ENCODE data around the gene PRSS57.

DNA sequence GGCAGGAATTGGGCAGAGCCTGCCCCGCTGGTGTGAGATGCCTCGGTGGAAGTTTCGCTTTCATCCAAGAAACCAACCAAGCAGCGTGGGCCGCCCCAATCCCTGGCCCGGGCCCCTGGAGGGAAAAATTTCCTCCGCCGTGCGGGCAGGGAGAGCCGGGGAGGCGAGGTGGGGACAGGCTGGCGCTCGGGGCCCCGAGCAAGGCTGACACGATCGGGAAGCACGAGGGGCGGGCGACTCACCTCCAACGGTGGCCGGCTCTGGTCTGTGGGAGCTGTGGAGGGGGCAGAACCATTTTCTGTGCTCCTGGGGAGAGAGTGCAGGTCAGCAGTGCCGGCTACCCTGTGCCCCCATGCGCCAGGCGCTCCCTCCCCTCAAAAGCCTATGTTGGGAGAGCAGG is 43.3 kb downstream of the PRSS57 start:
- TF ChIP-seq, protein P1, sequence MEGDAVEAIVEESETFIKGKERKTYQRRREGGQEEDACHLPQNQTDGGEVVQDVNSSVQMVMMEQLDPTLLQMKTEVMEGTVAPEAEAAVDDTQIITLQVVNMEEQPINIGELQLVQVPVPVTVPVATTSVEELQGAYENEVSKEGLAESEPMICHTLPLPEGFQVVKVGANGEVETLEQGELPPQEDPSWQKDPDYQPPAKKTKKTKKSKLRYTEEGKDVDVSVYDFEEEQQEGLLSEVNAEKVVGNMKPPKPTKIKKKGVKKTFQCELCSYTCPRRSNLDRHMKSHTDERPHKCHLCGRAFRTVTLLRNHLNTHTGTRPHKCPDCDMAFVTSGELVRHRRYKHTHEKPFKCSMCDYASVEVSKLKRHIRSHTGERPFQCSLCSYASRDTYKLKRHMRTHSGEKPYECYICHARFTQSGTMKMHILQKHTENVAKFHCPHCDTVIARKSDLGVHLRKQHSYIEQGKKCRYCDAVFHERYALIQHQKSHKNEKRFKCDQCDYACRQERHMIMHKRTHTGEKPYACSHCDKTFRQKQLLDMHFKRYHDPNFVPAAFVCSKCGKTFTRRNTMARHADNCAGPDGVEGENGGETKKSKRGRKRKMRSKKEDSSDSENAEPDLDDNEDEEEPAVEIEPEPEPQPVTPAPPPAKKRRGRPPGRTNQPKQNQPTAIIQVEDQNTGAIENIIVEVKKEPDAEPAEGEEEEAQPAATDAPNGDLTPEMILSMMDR (IDR thresholded peaks at IDR 0.05; ENCODE audit: low read depth, low read length): no peak
- TF ChIP-seq EZH2phosphoT487 (IDR thresholded peaks at IDR 0.05; ENCODE audit: low read depth): no peak

Measured in OCI-LY3 (cell line).